Right atrium auricular region (tissue), 2 donors: Measurements from ENCODE around the gene TUBA1A. TPM values are rescaled to one million over a fixed set of nuclear protein-coding genes. Genes with fewer than 3 reads are reported as not detected.
A peak's percentile ranks its signal among the peaks of the same experiment; 100 is the strongest.

Experiments
- DNase-seq: peaks from one replicate; pipeline ENCODE4 v3.0.0-alpha.2; 2019; ENCODE audit warnings: low spot score
- H3K27ac ChIP-seq, 2 donors: fragments of 200-600 bp; sonication (generic); 1 replicate in 1 of 2; 2 replicates in 1 of 2; pipeline ENCODE4 v1.5.1; 2016 to 2019
- H3K27me3 ChIP-seq, 2 donors: fragments of 200-600 bp; sonication (generic); one replicate each; pipeline versions ENCODE4 v1.5.1 to v1.6.0; 2017 to 2019
- H3K36me3 ChIP-seq: fragments of 200-600 bp; sonication (generic); one replicate; pipeline ENCODE4 v1.5.1; 2016
- H3K4me1 ChIP-seq, 2 donors: fragments of 200-600 bp; sonication (generic); one replicate each; pipeline versions ENCODE4 v1.5.1 to v1.6.0; 2017 to 2019
- H3K4me3 ChIP-seq, 2 donors: fragments of 200-600 bp; sonication (generic); 1 replicate in 1 of 2; 2 replicates in 1 of 2; pipeline ENCODE4 v1.5.1; 2017 to 2019; ENCODE audit warnings: mild to moderate bottlenecking in 1 of 2, moderate library complexity in 1 of 2
- H3K9me3 ChIP-seq, 2 donors: fragments of 200-600 bp; sonication (generic); one replicate each; pipeline ENCODE4 v1.5.1; 2019
- CTCF ChIP-seq, 2 donors: fragments of 200-600 bp; sonication (generic); IDR thresholded peaks; one replicate each; pipeline ENCODE4 v1.5.1; 2019; ENCODE audit warnings: antibody characterized with exemption in 2 of 2
- total RNA-seq, 2 donors: library from RNA; depleted of rRNA; stranded (reverse); fragments of >200 nt; gene quantifications; one replicate each; pipeline ENCODE4 v1.1.0, GENCODE V29; 2016

The TUBA1A gene
- total RNA-seq, result 100 to 1,000 TPM; 131 to 241 TPM

- Histone ChIP-seq H3K4me1 (peaks cover 0 to 15% of the 10 kb centered on the region in 2 donors), H3K27ac (peak within 1 kb of the TSS; percentile 97 to 100), H3K9me3 (no peaks in the 10 kb centered on the region), H3K27me3 (no peaks in the 10 kb centered on the region), H3K4me3 (peak within 1 kb of the TSS; percentile 81 to 98), H3K36me3 (peaks cover 24% of the 10 kb centered on the region)
- no peak for TF ChIP-seq CTCF (IDR thresholded peaks at IDR 0.05)
- peak; percentile 98 for DNase-seq
These were observed at the start of gene TUBA1A for GRCh38 chr12:49188916-49189367. Gene TUBA1A (minus strand): TSS chr12:49189080. CDS start chr12:49188979, 101 bp downstream.

- Histone ChIP-seq H3K36me3 (no peaks in the 10 kb centered on the region), H3K27me3 (no peaks in the 10 kb centered on the region), H3K27ac (no peak overlapping the region), H3K9me3 (no peaks in the 10 kb centered on the region), H3K4me1 (peaks cover 0 to 24% of the 10 kb centered on the region in 2 donors), H3K4me3 (no peak overlapping the region)
- DNase-seq, result no peak
- TF ChIP-seq CTCF (IDR thresholded peaks at IDR 0.05), result no peak
These were observed 47.5 kb upstream of the TUBA1A start for GRCh38 chr12:49236423-49236822.

GRCh38 chr12:49233842-49234526 lies 45.1 kb upstream of the TUBA1A start:
- Histone ChIP-seq H3K36me3 (no peaks in the 10 kb centered on the region), H3K4me3 (peak overlapping the region in 1 of 2 donors; percentile 53)

GRCh38 chr12:49232940-49233841 lies 44.3 kb upstream of the TUBA1A start:
- H3K4me1 ChIP-seq, result peaks cover 0 to 24% of the 10 kb centered on the region in 2 donors
- H3K27ac ChIP-seq, result peak overlapping the region; percentile 88 to 91
- H3K9me3 ChIP-seq, result no peaks in the 10 kb centered on the region
- DNase-seq, result peak; percentile 74
- H3K36me3 ChIP-seq, result no peaks in the 10 kb centered on the region
- TF ChIP-seq CTCF (IDR thresholded peaks at IDR 0.05), result no peak
- H3K4me3 ChIP-seq, result peak overlapping the region in 1 of 2 donors; percentile 18
- no peaks in the 10 kb centered on the region for H3K27me3 ChIP-seq

More at GRCh38 chr12:49233842-49234526, 45.1 kb upstream of the TUBA1A start:
- Histone ChIP-seq H3K27ac (peak overlapping the region; percentile 88 to 91), H3K4me1 (peaks cover 0 to 24% of the 10 kb centered on the region in 2 donors), H3K9me3 (no peaks in the 10 kb centered on the region), H3K27me3 (no peaks in the 10 kb centered on the region)
- DNase-seq, result peak; percentile 70
- no peak for TF ChIP-seq CTCF (IDR thresholded peaks at IDR 0.05)

GRCh38 chr12:49231878-49232655 lies 43.2 kb upstream of the TUBA1A start:
- H3K27ac ChIP-seq, result peak overlapping the region; percentile 88 to 91
- H3K4me1 ChIP-seq, result peaks cover 0 to 24% of the 10 kb centered on the region in 2 donors
- H3K9me3 ChIP-seq, result no peaks in the 10 kb centered on the region
- TF ChIP-seq CTCF (IDR thresholded peaks at IDR 0.05), result no peak
- no peak overlapping the region for H3K4me3 ChIP-seq
- H3K36me3 ChIP-seq, result no peaks in the 10 kb centered on the region
- no peak for DNase-seq
- no peaks in the 10 kb centered on the region for H3K27me3 ChIP-seq
